Measurements from ENCODE around the gene ARHGAP19.

The ARHGAP19 gene

GRCh38 chr10:97186911-97187310, 105.5 kb downstream of the ARHGAP19 start:
- TF ChIP-seq, protein P1, sequence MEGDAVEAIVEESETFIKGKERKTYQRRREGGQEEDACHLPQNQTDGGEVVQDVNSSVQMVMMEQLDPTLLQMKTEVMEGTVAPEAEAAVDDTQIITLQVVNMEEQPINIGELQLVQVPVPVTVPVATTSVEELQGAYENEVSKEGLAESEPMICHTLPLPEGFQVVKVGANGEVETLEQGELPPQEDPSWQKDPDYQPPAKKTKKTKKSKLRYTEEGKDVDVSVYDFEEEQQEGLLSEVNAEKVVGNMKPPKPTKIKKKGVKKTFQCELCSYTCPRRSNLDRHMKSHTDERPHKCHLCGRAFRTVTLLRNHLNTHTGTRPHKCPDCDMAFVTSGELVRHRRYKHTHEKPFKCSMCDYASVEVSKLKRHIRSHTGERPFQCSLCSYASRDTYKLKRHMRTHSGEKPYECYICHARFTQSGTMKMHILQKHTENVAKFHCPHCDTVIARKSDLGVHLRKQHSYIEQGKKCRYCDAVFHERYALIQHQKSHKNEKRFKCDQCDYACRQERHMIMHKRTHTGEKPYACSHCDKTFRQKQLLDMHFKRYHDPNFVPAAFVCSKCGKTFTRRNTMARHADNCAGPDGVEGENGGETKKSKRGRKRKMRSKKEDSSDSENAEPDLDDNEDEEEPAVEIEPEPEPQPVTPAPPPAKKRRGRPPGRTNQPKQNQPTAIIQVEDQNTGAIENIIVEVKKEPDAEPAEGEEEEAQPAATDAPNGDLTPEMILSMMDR (IDR thresholded peaks at IDR 0.05; ENCODE audit: borderline replicate concordance, control extremely low read depth, extremely low read depth, insufficient read depth, missing control alignments): no peak
- in situ Hi-C loops (cut with MboI; ENCODE audit: low sequenced_read_pairs, unreplicated experiment): no loop called here
- DNase-seq (ENCODE audit: low spot score): no peak

- TF ChIP-seq, protein P1 (IDR thresholded peaks at IDR 0.05; ENCODE audit: borderline replicate concordance, control extremely low read depth, extremely low read depth, insufficient read depth, missing control alignments): no peak
- in situ Hi-C loops (cut with MboI; ENCODE audit: low sequenced_read_pairs, unreplicated experiment): no loop called here
- no peak for DNase-seq (ENCODE audit: low spot score)
Observed at GRCh38 chr10:97185326-97186058, 106.9 kb downstream of the ARHGAP19 start, which contains the start of gene SLIT1. TSS of gene SLIT1 (minus strand) at chr10:97185959. CDS start at chr10:97185674, 285 bp downstream.

- no peak for DNase-seq (ENCODE audit: low spot score)
- TF ChIP-seq, protein P1 (IDR thresholded peaks at IDR 0.05; ENCODE audit: borderline replicate concordance, control extremely low read depth, extremely low read depth, insufficient read depth, missing control alignments): no peak
- in situ Hi-C loops (cut with MboI; ENCODE audit: low sequenced_read_pairs, unreplicated experiment): no loop called here
Observed at GRCh38 chr10:97184971-97185325, 107.5 kb downstream of the ARHGAP19 start.

DNA sequence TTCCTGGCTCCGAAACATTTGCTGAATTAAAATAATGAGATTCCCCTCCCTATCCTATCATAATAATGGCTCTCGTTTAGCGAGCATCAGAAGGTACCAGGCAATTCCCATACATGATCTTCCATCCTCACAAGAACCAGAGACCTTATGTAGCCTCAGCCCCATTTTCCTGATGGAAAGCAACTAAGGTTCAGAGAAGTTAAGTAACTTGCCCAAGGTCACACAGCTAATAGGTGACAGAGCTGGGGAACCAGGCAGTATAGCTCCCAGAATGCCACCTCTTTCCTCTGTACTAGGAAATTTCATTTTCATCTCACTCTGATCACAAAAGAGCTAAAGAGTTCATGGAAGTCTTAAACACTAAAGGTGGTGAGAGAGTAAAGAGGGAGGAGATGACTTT, 109.1 kb downstream of the ARHGAP19 start:
- no peak for DNase-seq (ENCODE audit: low spot score)
- in situ Hi-C loops (cut with MboI; ENCODE audit: low sequenced_read_pairs, unreplicated experiment): no loop called here
- TF ChIP-seq, protein P1 (IDR thresholded peaks at IDR 0.05; ENCODE audit: borderline replicate concordance, control extremely low read depth, extremely low read depth, insufficient read depth, missing control alignments): no peak

DNA sequence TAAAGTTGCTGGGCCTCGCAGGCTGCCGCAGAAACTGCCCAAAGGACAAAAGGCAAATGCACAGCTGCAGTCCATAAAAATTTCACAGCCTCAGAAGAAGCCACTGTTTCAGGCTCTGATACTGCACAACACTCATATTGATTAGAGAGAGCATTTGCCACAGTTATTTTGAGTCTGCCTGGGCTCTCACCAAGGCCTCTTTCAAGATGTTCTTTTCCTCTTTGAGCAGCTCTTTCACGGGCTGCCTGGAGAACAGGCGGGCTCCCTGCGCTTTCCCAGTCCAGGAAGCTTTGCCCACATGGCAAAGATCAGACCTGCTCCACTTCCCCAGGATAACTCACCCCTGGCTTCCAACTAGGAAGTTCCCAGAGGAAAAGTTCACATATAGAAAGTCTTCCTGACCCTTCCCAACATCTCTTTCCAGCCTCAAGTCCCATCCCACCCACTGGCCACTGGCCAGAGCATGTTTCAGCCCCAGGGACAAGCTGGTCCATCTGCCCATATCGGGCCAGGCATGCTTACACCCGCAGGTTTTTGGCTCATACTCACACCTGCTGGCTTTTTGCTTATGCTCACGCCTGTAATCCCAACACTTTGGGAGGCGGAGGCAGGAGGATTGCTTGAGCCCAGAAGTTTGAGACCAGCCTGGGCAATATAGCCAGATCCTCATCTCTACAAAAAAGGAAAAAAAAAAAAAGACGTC, 110.0 kb downstream of the ARHGAP19 start:
- in situ Hi-C loops (cut with MboI; ENCODE audit: low sequenced_read_pairs, unreplicated experiment): no loop called here
- TF ChIP-seq, protein P1 (IDR thresholded peaks at IDR 0.05; ENCODE audit: borderline replicate concordance, control extremely low read depth, extremely low read depth, insufficient read depth, missing control alignments): no peak
- no peak for DNase-seq (ENCODE audit: low spot score)

DNA sequence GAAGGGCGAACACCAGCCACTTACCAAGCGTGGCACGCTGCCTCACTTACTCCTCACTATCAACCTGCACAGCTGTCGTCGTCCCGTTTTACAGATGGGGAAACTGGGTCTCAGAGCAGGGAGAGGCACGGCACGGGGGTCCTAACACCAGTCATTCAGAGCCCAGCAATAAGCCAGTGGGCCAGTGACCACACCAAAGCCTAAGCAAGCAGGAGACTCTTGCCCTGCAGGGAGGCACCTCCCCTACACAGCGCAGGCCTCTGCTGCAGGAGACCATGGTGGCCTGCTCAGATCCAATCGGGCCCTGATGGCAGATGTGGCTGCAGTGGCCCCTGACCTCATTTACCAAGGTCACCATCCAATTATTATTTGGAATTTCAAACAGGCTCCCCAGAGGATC, 111.5 kb downstream of the ARHGAP19 start:
- TF ChIP-seq, protein P1 (IDR thresholded peaks at IDR 0.05; ENCODE audit: borderline replicate concordance, control extremely low read depth, extremely low read depth, insufficient read depth, missing control alignments): no peak
- in situ Hi-C loops (cut with MboI; ENCODE audit: low sequenced_read_pairs, unreplicated experiment): no loop called here
- no peak for DNase-seq (ENCODE audit: low spot score)

Data from GM13976 (cell line).